NCI-H2196 treated with DMSO at 0.1 percent for 48 hours (cell line): ENCODE data around the gene ETS1.

Experiments used
- DNase-seq: peaks from one replicate; lab custom pipeline; 2025; ENCODE audit not compliant: unreplicated experiment; lab: John Stamatoyannopoulos, UW

The ETS1 gene

DNA sequence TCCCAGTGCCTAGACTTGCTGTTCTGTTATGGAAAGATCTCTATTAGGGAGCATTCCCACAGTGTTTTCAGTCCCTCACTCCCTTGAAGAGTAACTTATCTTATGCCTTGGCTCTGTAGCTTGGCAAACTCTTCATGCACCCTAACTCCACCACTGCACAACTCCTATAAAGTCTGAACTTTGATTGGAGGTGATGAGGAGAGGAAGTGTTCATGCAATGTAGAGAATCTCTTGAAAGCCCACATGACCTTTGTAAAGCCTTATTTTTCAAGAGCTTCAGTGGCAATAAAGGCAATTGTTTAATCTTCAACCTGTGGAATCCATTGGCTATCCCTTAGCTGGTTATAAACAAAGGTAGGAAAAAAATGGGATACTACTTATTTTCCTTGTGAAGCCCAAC lies 176.2 kb downstream of the ETS1 start:
- DNase-seq, result no peak

GRCh38 chr11:128409476-128409875 lies 177.9 kb downstream of the ETS1 start:
- DNase-seq, result no peak
